Neural cell (in vitro differentiated cells): Measurements from ENCODE around the gene GPC1. TPM values are rescaled to one million over a fixed set of nuclear protein-coding genes. Genes with fewer than 3 reads are reported as not detected.

Source experiments
- H2AFZ ChIP-seq: fragments of 200-600, 300-800 bp; sonication (generic), shearing (Covaris generic); 2 replicates; pipeline ENCODE4 v1.6.0; 2014; ENCODE audit warnings: low read depth, mild to moderate bottlenecking, antibody characterized with exemption, low read length, moderate library complexity
- H3F3A ChIP-seq: fragments of 200-600 bp; shearing (Covaris generic); 2 replicates; pipeline ENCODE4 v1.6.1; 2016; ENCODE audit warnings: mild to moderate bottlenecking, moderate library complexity, mixed read lengths, antibody characterized with exemption, low read length; ENCODE audit not compliant: insufficient read depth, poor library complexity, severe bottlenecking
- H3K27ac ChIP-seq: fragments of 200-600, 300-800 bp; sonication (generic), shearing (Covaris generic); 2 replicates; pipeline ENCODE4 v1.5.1; 2014; ENCODE audit warnings: mild to moderate bottlenecking, low read length, moderate library complexity
- H3K27me3 ChIP-seq: fragments of 300-800, 200-600 bp; sonication (generic), shearing (Covaris generic); 2 replicates; pipeline ENCODE4 v1.6.0; 2014; ENCODE audit warnings: mild to moderate bottlenecking, low read depth, low read length, moderate library complexity; ENCODE audit not compliant: insufficient read depth
- H3K36me3 ChIP-seq: fragments of 300-800, 200-600 bp; sonication (generic), shearing (Covaris generic); 2 replicates; pipeline ENCODE4 v1.5.1; 2014; ENCODE audit warnings: mild to moderate bottlenecking, antibody characterized with exemption, low read length, moderate library complexity; ENCODE audit not compliant: insufficient read depth
- H3K4me2 ChIP-seq: fragments of 300-800, 200-600 bp; sonication (generic), shearing (Covaris generic); 2 replicates; pipeline ENCODE4 v1.6.0; 2014; ENCODE audit warnings: mild to moderate bottlenecking, low read length
- H3K4me3 ChIP-seq: fragments of 300-800, 200-600 bp; sonication (generic), shearing (Covaris generic); 2 replicates; pipeline ENCODE4 v1.5.1; 2014; ENCODE audit warnings: mild to moderate bottlenecking, low read length, moderate library complexity
- H3K79me2 ChIP-seq: fragments of 200-600 bp; shearing (Covaris generic); replicated peaks from 2 replicates; pipeline ENCODE4 v1.6.0; 2014; ENCODE audit warnings: mild to moderate bottlenecking, low read length, moderate library complexity; ENCODE audit not compliant: insufficient read depth
- H3K9ac ChIP-seq: fragments of 300-800, 200-600 bp; sonication (generic), shearing (Covaris generic); 2 replicates; pipeline ENCODE4 v1.6.1; 2016; ENCODE audit warnings: mild to moderate bottlenecking, low read length, mixed read lengths
- H3K9me2 ChIP-seq: fragments of 200-600 bp; shearing (Covaris generic); 2 replicates; pipeline ENCODE4 v1.6.1; 2016; ENCODE audit warnings: mild to moderate bottlenecking, low read length, mixed read lengths; ENCODE audit not compliant: insufficient read depth
- H3K9me3 ChIP-seq: fragments of 200-600, 300-800 bp; sonication (generic), shearing (Covaris generic); 2 replicates; pipeline ENCODE4 v1.6.1; 2016; ENCODE audit warnings: mild to moderate bottlenecking, mixed run types, low read length, moderate library complexity, mixed read lengths
- H4K20me1 ChIP-seq: fragments of 200-600 bp; shearing (Covaris generic); 2 replicates; pipeline ENCODE4 v1.6.1; 2016; ENCODE audit warnings: mild to moderate bottlenecking, mixed run types; ENCODE audit not compliant: insufficient read depth
- CTCF ChIP-seq: fragments of 450-650 bp; IDR thresholded peaks from 2 replicates; pipeline ENCODE4 v1.5.1; 2014; ENCODE audit warnings: antibody characterized with exemption, mild to moderate bottlenecking, moderate library complexity; ENCODE audit not compliant: poor library complexity, severe bottlenecking
- EP300 ChIP-seq: fragments of 450-650 bp; conservative IDR thresholded peaks from 2 replicates; pipeline ENCODE4 v1.6.1; 2014; ENCODE audit warnings: antibody characterized with exemption, mild to moderate bottlenecking, moderate library complexity; ENCODE audit not compliant: poor library complexity, severe bottlenecking
- EZH2 ChIP-seq: fragments of 200-600, 300-800 bp; shearing (Covaris generic), sonication (generic); IDR thresholded peaks from 2 replicates; pipeline ENCODE4 v1.6.1; 2014; ENCODE audit warnings: antibody characterized with exemption, low read length, borderline replicate concordance, mild to moderate bottlenecking; ENCODE audit not compliant: insufficient read depth, poor library complexity, severe bottlenecking
- MXI1 ChIP-seq: fragments of 450-650 bp; conservative IDR thresholded peaks from 2 replicates; pipeline ENCODE4 v1.6.1; 2014; ENCODE audit warnings: antibody characterized with exemption, mild to moderate bottlenecking; ENCODE audit not compliant: poor library complexity, severe bottlenecking
- POLR2AphosphoS5 ChIP-seq: IDR thresholded peaks from 2 replicates; pipeline ENCODE4 v1.6.1; 2012
- RAD21 ChIP-seq: fragments of 450-650 bp; conservative IDR thresholded peaks from 2 replicates; pipeline ENCODE4 v1.6.1; 2014; ENCODE audit warnings: antibody characterized with exemption, mild to moderate bottlenecking, moderate library complexity
- REST ChIP-seq: IDR thresholded peaks from 2 replicates; pipeline ENCODE4 v1.6.1; 2012; ENCODE audit warnings: borderline replicate concordance
- SMC3 ChIP-seq: fragments of 450-650 bp; conservative IDR thresholded peaks from 2 replicates; pipeline ENCODE4 v1.6.1; 2014; ENCODE audit warnings: antibody characterized with exemption, mild to moderate bottlenecking, moderate library complexity; ENCODE audit not compliant: poor library complexity
- TAF1 ChIP-seq: IDR thresholded peaks from 2 replicates; pipeline ENCODE4 v1.6.1; 2012; ENCODE audit warnings: low read depth
- polyA plus RNA-seq: library from polyadenylated mRNA; depleted of rRNA; stranded (reverse); fragments of >200 nt; gene quantifications from 2 replicates; pipeline ENCODE4 v1.2.3, GENCODE V29; 2014

GPC1 gene
- polyA plus RNA-seq, 1 donor from 2014 or later = 74.0 TPM

GRCh38 chr2:240435948-240436682 lies 652 bp downstream of the GPC1 start:
- Histone ChIP-seq H3K9ac (peak overlapping the region; percentile 80), H3K79me2 (peaks cover 47% of the 10 kb centered on the region), H3K27me3 (no peaks in the 10 kb centered on the region), H3K27ac (peak overlapping the region; percentile 53), H3F3A (no peaks in the 10 kb centered on the region), H4K20me1 (peaks cover 23% of the 10 kb centered on the region), H3K4me2 (peak overlapping the region; percentile 69), H3K9me2 (no peaks in the 10 kb centered on the region), H3K9me3 (no peaks in the 10 kb centered on the region), H3K36me3 (no peaks in the 10 kb centered on the region), H3K4me3 (peak overlapping the region; percentile 83), H2AFZ (no peak overlapping the region)
- TF ChIP-seq SMC3 (no peak), MXI1 (no peak), RAD21 (no peak), TAF1 (no peak), POLR2AphosphoS5 (no peak), EP300 (no peak), REST (no peak), EZH2 (no peak), CTCF (no peak)

- Histone ChIP-seq H4K20me1 (peaks cover 23% of the 10 kb centered on the region), H3K79me2 (peaks cover 52% of the 10 kb centered on the region), H3F3A (no peaks in the 10 kb centered on the region), H3K27me3 (no peaks in the 10 kb centered on the region), H3K4me2 (peak overlapping the region; percentile 69), H2AFZ (no peak overlapping the region), H3K27ac (no peak overlapping the region), H3K9me3 (no peaks in the 10 kb centered on the region), H3K9ac (peak overlapping the region; percentile 80), H3K4me3 (peak overlapping the region; percentile 83), H3K36me3 (no peaks in the 10 kb centered on the region), H3K9me2 (no peaks in the 10 kb centered on the region)
- TF ChIP-seq EP300 = no peak
- TF ChIP-seq REST = no peak
- TF ChIP-seq MXI1 = peak; percentile 66
- TF ChIP-seq POLR2AphosphoS5 = no peak
Observed at GRCh38 chr2:240436683-240437550, 1.5 kb downstream of the GPC1 start.
